ENCODE measurements around the gene DDO.

GRCh38 chr6:110358553-110359160 is 56.7 kb downstream of the DDO start:
- TF ChIP-seq POLR2A (IDR thresholded peaks at IDR 0.05): no peak
- no peak for TF ChIP-seq CTCF (IDR thresholded peaks at IDR 0.05)
